Measurements from ENCODE around the gene ILF3.

Gene ILF3

GRCh38 chr19:10680545-10681135 is 26.5 kb downstream of the ILF3 start:
- TF ChIP-seq TAF1 (IDR thresholded peaks at IDR 0.05; ENCODE audit: low read depth): no peak
- TF ChIP-seq CEBPB (IDR thresholded peaks at IDR 0.05): no peak
- TF ChIP-seq CREB1 (IDR thresholded peaks at IDR 0.05; ENCODE audit: low read depth): no peak
- TF ChIP-seq ZBTB7A (IDR thresholded peaks at IDR 0.05; ENCODE audit: low read depth): no peak
- TF ChIP-seq NFIC (IDR thresholded peaks at IDR 0.05): no peak
- no peak for TF ChIP-seq YY1 (IDR thresholded peaks at IDR 0.05; ENCODE audit: low read depth)
- TF ChIP-seq, protein P1, sequence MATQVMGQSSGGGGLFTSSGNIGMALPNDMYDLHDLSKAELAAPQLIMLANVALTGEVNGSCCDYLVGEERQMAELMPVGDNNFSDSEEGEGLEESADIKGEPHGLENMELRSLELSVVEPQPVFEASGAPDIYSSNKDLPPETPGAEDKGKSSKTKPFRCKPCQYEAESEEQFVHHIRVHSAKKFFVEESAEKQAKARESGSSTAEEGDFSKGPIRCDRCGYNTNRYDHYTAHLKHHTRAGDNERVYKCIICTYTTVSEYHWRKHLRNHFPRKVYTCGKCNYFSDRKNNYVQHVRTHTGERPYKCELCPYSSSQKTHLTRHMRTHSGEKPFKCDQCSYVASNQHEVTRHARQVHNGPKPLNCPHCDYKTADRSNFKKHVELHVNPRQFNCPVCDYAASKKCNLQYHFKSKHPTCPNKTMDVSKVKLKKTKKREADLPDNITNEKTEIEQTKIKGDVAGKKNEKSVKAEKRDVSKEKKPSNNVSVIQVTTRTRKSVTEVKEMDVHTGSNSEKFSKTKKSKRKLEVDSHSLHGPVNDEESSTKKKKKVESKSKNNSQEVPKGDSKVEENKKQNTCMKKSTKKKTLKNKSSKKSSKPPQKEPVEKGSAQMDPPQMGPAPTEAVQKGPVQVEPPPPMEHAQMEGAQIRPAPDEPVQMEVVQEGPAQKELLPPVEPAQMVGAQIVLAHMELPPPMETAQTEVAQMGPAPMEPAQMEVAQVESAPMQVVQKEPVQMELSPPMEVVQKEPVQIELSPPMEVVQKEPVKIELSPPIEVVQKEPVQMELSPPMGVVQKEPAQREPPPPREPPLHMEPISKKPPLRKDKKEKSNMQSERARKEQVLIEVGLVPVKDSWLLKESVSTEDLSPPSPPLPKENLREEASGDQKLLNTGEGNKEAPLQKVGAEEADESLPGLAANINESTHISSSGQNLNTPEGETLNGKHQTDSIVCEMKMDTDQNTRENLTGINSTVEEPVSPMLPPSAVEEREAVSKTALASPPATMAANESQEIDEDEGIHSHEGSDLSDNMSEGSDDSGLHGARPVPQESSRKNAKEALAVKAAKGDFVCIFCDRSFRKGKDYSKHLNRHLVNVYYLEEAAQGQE (IDR thresholded peaks at IDR 0.05; ENCODE audit: low read depth): no peak
- no peak for TF ChIP-seq EP300 (IDR thresholded peaks at IDR 0.05; ENCODE audit: borderline replicate concordance)
- no peak for TF ChIP-seq USF1 (IDR thresholded peaks at IDR 0.05)
- TF ChIP-seq RAD21 (IDR thresholded peaks at IDR 0.05; ENCODE audit: low read depth): no peak
- TF ChIP-seq TCF12 (IDR thresholded peaks at IDR 0.05; ENCODE audit: low read depth): no peak
- TF ChIP-seq TEAD4 (IDR thresholded peaks at IDR 0.05): no peak
- no peak for TF ChIP-seq FOXM1 (IDR thresholded peaks at IDR 0.05; ENCODE audit: borderline replicate concordance, low read depth)
- TF ChIP-seq MAX (IDR thresholded peaks at IDR 0.05): no peak
- no peak for TF ChIP-seq EGR1 (IDR thresholded peaks at IDR 0.05)

DNA sequence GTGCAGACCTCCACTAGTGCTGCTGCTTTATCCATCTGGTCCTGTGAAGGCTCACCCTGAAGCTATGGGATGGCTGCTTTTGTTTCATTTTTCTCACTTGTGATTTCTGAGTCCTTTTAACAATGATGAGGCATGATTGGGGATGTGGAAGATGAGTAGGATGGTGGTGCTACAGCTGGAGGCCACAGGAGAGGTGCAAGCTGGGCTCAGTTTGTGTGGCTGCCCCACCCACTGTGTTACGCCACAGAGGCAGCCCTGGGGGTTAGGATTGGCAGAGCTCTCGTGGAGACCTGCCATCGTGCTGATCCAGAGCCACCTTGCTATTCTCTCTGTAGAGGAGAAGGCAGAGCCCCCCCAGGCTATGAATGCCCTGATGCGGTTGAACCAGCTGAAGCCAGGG is 27.5 kb downstream of the ILF3 start:
- TF ChIP-seq TAF1 (IDR thresholded peaks at IDR 0.05; ENCODE audit: low read depth) (no peak), USF1 (IDR thresholded peaks at IDR 0.05) (no peak), EGR1 (IDR thresholded peaks at IDR 0.05) (no peak), TEAD4 (IDR thresholded peaks at IDR 0.05) (no peak), FOXM1 (IDR thresholded peaks at IDR 0.05; ENCODE audit: borderline replicate concordance, low read depth) (no peak), CREB1 (IDR thresholded peaks at IDR 0.05; ENCODE audit: low read depth) (no peak), RAD21 (IDR thresholded peaks at IDR 0.05; ENCODE audit: low read depth) (no peak), MAX (IDR thresholded peaks at IDR 0.05) (no peak), NFIC (IDR thresholded peaks at IDR 0.05) (no peak), ZBTB7A (IDR thresholded peaks at IDR 0.05; ENCODE audit: low read depth) (no peak), CEBPB (IDR thresholded peaks at IDR 0.05) (no peak), YY1 (IDR thresholded peaks at IDR 0.05; ENCODE audit: low read depth) (no peak), EP300 (IDR thresholded peaks at IDR 0.05; ENCODE audit: borderline replicate concordance) (no peak), TCF12 (IDR thresholded peaks at IDR 0.05; ENCODE audit: low read depth) (no peak)
- TF ChIP-seq, protein P1 (IDR thresholded peaks at IDR 0.05; ENCODE audit: low read depth): no peak

- no peak for TF ChIP-seq ZBTB7A (IDR thresholded peaks at IDR 0.05; ENCODE audit: low read depth)
- TF ChIP-seq TAF1 (IDR thresholded peaks at IDR 0.05; ENCODE audit: low read depth): no peak
- no peak for TF ChIP-seq NFIC (IDR thresholded peaks at IDR 0.05)
- TF ChIP-seq MAX (IDR thresholded peaks at IDR 0.05): no peak
- no peak for TF ChIP-seq YY1 (IDR thresholded peaks at IDR 0.05; ENCODE audit: low read depth)
- TF ChIP-seq TCF12 (IDR thresholded peaks at IDR 0.05; ENCODE audit: low read depth): no peak
Measured at GRCh38 chr19:10682397-10683063, 28.4 kb downstream of the ILF3 start.

- TF ChIP-seq CREB1 (IDR thresholded peaks at IDR 0.05; ENCODE audit: low read depth) (no peak), EGR1 (IDR thresholded peaks at IDR 0.05) (no peak), CEBPB (IDR thresholded peaks at IDR 0.05) (no peak), MAX (IDR thresholded peaks at IDR 0.05) (no peak), FOXM1 (IDR thresholded peaks at IDR 0.05; ENCODE audit: borderline replicate concordance, low read depth) (no peak), ZBTB7A (IDR thresholded peaks at IDR 0.05; ENCODE audit: low read depth) (no peak), TAF1 (IDR thresholded peaks at IDR 0.05; ENCODE audit: low read depth) (no peak), USF1 (IDR thresholded peaks at IDR 0.05) (no peak), EP300 (IDR thresholded peaks at IDR 0.05; ENCODE audit: borderline replicate concordance) (no peak), YY1 (IDR thresholded peaks at IDR 0.05; ENCODE audit: low read depth) (no peak)
Measured at GRCh38 chr19:10683064-10683426, 28.9 kb downstream of the ILF3 start.

Data from Ishikawa (cell line).